Activated T-helper 2 cell treated with anti-CD3 and anti-CD28 coated beads, Interferon-gamma antibody, Interleukin-2, Interleukin-4, amounts not matched to agents 10 μg/mL and 5 μg/mL and 100 μg/mL, durations not matched to agents 14 hours and 24 hours and 36 hours (primary cell): ENCODE results near the gene SPTSSA. TPM values are rescaled to one million over a fixed set of nuclear protein-coding genes. Genes with fewer than 3 reads are reported as not detected.
"Not testable (repeated sequence)": the region's sequence is repeated elsewhere in the genome, so short reads cannot be mapped to it uniquely, and the experiment has no call there.

Experiments used
- DNase-seq: peaks from one replicate; pipeline ENCODE4 v3.0.0; 2021; ENCODE audit warnings: low spot score
- H3K27ac Mint-ChIP-seq: one replicate; pipeline ENCODE4 v1.8.0; 2021; ENCODE audit warnings: mixed read lengths
- H3K27me3 Mint-ChIP-seq: one replicate; pipeline ENCODE4 v1.8.0; 2021; ENCODE audit warnings: low read depth, mixed read lengths
- H3K36me3 Mint-ChIP-seq: one replicate; pipeline ENCODE4 v1.8.0; 2021; ENCODE audit warnings: low read depth, mixed read lengths
- H3K4me1 Mint-ChIP-seq: one replicate; pipeline ENCODE4 v1.8.0; 2021; ENCODE audit warnings: low read depth, mixed read lengths
- H3K4me3 Mint-ChIP-seq: one replicate; pipeline ENCODE4 v1.8.0; 2021; ENCODE audit warnings: low read depth, mild to moderate bottlenecking, moderate library complexity, mixed read lengths
- H3K9me3 Mint-ChIP-seq: one replicate; pipeline ENCODE4 v1.8.0; 2021; ENCODE audit warnings: mixed read lengths
- intact Hi-C: fragments of 100-400 bp; cut with micrococcal nuclease; formaldehyde crosslinking; loops from one replicate; pipeline ENCODE4 v1.15.1; 2023
- total RNA-seq: library from RNA; stranded (reverse); gene quantifications from 2 replicates; pipeline ENCODE4 v1.2.3, GENCODE V29; 2022

The SPTSSA gene
- total RNA-seq, 1 donor from 2014 or later: 23.2 TPM

GRCh38 chr14:34403646-34404045, 58.4 kb downstream of the SPTSSA start:
- no peaks in the 10 kb centered on the region for H3K36me3 Mint-ChIP-seq
- DNase-seq: no peak
- H3K9me3 Mint-ChIP-seq: no peaks in the 10 kb centered on the region
- no peak overlapping the region for H3K27ac Mint-ChIP-seq
- H3K4me1 Mint-ChIP-seq: no peaks in the 10 kb centered on the region
- intact Hi-C loops: no loop called here
- peaks cover 2% of the 10 kb centered on the region for H3K27me3 Mint-ChIP-seq
- no peak overlapping the region for H3K4me3 Mint-ChIP-seq

DNA sequence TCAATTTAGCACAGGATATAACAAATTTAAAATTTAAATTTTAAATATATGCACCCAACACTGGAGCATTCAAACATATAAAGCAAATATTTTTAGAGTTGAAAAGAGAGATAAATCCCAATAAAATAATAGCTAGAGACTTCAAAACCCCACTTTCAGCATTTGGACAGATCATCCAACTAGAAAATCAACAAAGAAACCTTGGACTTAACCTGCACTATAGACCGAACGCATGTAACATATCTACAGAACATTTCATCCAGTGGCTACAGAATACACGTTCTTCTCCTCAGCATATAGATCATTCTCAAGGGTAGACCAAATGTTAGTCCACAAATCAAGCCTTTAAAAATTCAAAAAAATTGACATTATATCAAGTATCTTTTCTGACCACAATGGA, 64.0 kb downstream of the SPTSSA start:
- Mint-ChIP-seq H3K4me3 (no peak overlapping the region), H3K36me3 (no peaks in the 10 kb centered on the region), H3K27ac (no peak overlapping the region), H3K27me3 (no peaks in the 10 kb centered on the region), H3K9me3 (no peaks in the 10 kb centered on the region), H3K4me1 (no peaks in the 10 kb centered on the region)
- no peak for DNase-seq
- intact Hi-C loops: no loop called here

DNA sequence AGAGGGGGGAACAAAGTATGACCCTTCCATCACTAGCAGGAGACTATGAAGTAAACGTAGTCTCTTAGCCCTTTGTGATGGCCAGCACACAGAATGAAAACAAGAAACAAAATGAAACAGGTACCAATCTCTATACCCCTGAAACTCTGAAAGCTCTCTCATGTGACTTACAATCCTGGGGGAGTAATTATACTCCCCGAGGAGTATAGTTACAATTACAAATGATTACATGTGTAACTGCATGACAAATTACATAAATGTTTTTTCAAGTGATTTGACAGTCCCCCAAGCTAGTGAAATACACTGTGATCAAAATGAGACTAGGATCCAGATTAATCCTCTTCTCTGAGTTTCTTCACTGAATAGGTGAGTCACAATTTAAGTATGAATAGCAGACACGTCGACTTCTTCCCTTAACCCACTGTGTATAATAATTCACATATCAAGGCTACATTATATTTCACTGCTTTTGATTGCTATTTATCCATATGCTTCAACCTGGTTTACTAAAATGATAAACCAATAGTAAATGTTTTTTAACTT, 74.0 kb downstream of the SPTSSA start:
- intact Hi-C loops: no loop called here
- Mint-ChIP-seq H3K4me1 (no peaks in the 10 kb centered on the region), H3K9me3 (peaks cover 4% of the 10 kb centered on the region), H3K27me3 (no peaks in the 10 kb centered on the region), H3K36me3 (no peaks in the 10 kb centered on the region), H3K4me3 (no peak overlapping the region), H3K27ac (no peak overlapping the region)
- DNase-seq: no peak

DNA sequence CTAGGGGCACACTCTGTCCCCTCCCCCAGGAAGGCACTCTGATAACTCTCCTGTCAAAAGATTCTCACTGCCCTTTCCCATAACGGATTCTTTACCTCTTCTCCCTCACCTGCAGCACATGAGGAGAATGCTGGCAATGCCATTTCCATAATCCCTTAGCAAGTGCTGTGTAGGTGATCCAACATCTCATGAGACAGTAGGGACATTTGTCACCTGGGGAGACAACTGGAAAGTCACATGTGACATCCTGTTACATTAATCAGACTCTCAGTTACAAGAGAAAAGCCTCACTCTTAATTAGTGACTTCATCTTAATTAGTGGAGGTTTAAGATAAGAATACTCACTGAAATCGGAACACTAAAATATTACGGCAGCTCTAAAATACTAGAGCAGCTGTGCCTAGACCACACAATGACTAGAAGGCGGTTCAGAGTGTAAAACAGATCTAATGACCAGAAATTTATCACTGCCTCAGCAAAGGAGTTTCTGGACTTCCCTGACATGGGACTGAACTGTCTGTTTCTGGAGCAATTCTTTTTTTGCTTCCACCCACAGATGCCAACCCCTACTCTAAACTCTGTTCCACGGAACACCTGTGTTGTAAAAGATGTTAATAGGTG, 75.1 kb downstream of the SPTSSA start:
- no peak for DNase-seq
- peaks cover 4% of the 10 kb centered on the region for H3K9me3 Mint-ChIP-seq
- intact Hi-C loops: no loop called here
- no peaks in the 10 kb centered on the region for H3K27me3 Mint-ChIP-seq
- no peak overlapping the region for H3K27ac Mint-ChIP-seq
- no peaks in the 10 kb centered on the region for H3K4me1 Mint-ChIP-seq
- no peak overlapping the region for H3K4me3 Mint-ChIP-seq
- H3K36me3 Mint-ChIP-seq: no peaks in the 10 kb centered on the region

DNA sequence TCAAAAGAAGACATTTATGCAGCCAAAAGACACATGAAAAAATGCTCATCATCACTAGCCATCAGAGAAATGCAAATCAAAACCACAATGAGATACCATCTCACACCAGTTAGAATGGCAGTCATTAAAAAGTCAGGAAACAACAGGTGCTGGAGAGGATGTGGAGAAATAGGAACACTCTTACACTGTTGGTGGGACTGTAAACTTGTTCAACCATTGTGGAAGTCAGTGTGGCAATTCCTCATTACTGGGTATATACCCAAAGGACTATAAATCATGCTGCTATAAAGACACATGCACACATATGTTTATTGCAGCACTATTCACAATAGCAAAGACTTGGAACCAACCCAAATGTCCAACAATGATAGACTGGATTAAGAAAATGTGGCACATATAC, 76.2 kb downstream of the SPTSSA start:
- H3K4me1 Mint-ChIP-seq, H3K36me3 Mint-ChIP-seq, H3K27ac Mint-ChIP-seq, intact Hi-C loops, H3K9me3 Mint-ChIP-seq, H3K27me3 Mint-ChIP-seq, H3K4me3 Mint-ChIP-seq, DNase-seq: not testable (repeated sequence)

GRCh38 chr14:34383839-34384238, 78.2 kb downstream of the SPTSSA start:
- DNase-seq: no peak
- intact Hi-C loops: no loop called here
- H3K9me3 Mint-ChIP-seq: no peaks in the 10 kb centered on the region
- H3K36me3 Mint-ChIP-seq: no peaks in the 10 kb centered on the region
- H3K27ac Mint-ChIP-seq: no peak overlapping the region
- no peak overlapping the region for H3K4me3 Mint-ChIP-seq
- no peaks in the 10 kb centered on the region for H3K4me1 Mint-ChIP-seq
- H3K27me3 Mint-ChIP-seq: no peaks in the 10 kb centered on the region

Other genes starting within 250 kb of the SPTSSA start
- 35.2 and 36.6 TPM in 2 replicates for gene EAPP, start 77.5 kb upstream of the SPTSSA start, total RNA-seq
- gene SNX6, start 167.9 kb upstream of the SPTSSA start, total RNA-seq: 66.6 and 67.0 TPM in 2 replicates